Kidney capillary endothelial cell (primary cell): Measurements from ENCODE around the gene FOXO4.
A peak's percentile ranks its signal among the peaks of the same experiment; 100 is the strongest.

Experiments used
- DNase-seq: peaks from one replicate; pipeline ENCODE4 v3.0.0-alpha.2; 2018; ENCODE audit warnings: low spot score

FOXO4 gene

GRCh38 chrX:71100581-71101505 lies 5.2 kb downstream of the FOXO4 start:
- DNase-seq = no peak

GRCh38 chrX:71102292-71102691 lies 6.6 kb downstream of the FOXO4 start:
- DNase-seq = no peak

DNA sequence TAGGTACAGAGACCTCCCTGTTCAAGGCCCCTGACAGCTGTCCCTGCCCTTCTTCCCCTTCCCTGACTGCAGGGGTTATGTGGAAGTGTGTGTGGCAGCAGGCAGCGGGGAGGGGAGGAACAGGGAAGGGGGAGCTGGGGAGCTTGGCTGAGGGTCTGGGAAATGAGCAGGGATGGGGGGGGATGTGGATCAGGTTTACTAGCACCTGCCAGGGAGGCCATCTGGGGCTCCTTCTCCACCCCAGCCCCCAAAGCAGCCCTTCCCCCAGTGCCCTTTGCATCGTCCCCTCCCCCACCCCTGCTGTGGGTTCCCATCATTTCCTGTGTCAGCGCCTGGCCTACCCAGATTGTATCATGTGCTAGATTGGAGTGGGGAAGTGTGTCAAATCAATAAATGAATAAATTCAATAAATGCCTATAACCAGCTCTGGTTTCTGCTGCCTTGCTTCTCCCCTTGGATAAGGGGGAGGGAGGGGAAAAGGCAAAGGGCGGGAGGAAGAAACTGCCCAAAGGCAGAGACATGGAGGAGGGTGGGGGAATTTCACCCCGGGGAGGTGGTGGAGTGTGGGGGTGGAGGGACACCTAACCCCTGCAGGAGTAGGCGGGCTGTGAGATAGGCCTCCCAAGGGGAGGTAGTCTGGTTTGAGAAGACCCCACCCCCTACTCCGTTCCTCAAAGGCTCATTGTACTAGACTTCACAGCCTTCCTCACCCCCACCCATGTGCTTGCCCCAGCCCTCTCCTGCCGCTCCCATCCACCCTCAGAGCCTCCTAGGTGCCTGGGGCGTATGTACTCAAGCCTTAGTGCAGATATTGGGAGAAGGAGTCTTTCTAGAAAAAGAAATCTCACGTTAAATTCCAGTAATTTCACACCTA lies 7.7 kb downstream of the FOXO4 start:
- DNase-seq = no peak

DNA sequence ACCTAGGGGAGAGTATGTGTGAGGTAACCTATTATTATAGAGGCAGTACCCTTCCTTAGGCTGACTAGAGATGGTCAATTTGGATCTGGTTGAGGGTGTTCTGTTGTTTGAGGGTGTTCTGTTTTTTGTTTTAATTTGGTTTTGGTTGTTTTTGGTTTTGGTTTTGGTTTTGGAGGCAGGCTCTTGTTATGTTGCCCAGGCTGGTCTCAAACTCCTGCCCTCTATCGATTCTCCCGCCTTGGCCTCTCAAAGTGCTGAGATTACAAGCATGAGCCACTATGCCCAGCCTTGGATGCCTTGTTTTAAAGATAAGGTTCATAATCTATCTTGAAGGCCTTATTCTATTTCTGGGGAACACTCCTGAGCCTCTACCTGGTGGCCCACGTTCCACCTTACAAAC lies 10.0 kb downstream of the FOXO4 start:
- no peak for DNase-seq

- DNase-seq = no peak
Observed at GRCh38 chrX:71106427-71106826, 10.8 kb downstream of the FOXO4 start, which contains the start of gene CXorf65. Gene CXorf65 (minus strand): TSS chrX:71106740. CDS start chrX:71106556, 184 bp downstream.

DNA sequence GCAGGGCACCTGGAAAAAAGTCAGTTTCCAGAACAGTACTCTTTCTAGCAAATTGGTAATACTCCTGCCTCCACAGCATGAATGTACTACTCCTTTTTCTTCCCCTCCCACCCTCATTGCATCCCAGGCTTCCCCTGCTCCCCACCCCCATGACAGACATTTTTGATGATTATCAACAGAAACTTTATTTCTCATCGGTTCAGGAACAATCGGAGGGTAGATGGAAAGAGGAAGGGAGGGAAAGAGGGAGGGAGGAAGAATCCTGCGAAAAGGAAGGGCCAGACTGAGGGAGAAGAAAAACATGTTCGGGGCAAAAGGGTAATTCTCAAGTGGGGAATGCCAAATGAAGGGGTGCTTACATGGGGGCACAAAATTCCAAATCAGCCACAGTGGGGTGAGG lies 11.6 kb downstream of the FOXO4 start:
- no peak for DNase-seq

DNA sequence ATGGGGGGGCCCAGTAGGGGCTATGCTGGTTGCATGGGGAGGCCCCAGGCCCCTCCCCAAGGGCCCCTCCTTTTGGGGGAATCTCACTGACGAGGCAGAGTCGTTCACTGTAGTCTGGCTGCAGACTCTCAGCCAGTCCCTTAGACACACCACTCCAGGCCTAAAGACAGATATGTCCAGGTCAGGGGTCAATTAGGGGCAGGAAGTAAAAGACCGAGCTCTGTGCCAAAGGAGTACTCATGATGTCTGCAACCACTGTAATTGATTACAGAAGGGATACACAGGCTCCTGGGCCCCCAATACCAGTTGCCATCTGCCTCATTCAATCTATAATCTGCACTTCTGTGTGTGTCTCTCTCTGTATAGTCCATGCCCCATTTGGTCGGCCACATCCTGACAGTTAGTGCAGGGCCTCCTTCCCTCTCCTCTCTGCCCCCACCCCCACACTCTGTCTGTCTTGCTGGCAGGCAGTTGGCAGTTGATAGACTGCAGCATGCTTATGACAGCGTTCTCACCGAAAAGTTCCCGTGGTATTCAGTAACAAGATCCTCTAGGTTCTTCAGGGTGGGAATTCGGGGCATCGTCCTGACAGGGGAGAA lies 12.2 kb downstream of the FOXO4 start:
- no peak for DNase-seq

GRCh38 chrX:71109051-71109450 lies 13.4 kb downstream of the FOXO4 start:
- no peak for DNase-seq

GRCh38 chrX:71111141-71111843 lies 15.6 kb downstream of the FOXO4 start, which contains the start of gene IL2RG:
Gene IL2RG (minus strand): TSS chrX:71111577. CDS start chrX:71111539, 38 bp downstream.
- DNase-seq = no peak

DNA sequence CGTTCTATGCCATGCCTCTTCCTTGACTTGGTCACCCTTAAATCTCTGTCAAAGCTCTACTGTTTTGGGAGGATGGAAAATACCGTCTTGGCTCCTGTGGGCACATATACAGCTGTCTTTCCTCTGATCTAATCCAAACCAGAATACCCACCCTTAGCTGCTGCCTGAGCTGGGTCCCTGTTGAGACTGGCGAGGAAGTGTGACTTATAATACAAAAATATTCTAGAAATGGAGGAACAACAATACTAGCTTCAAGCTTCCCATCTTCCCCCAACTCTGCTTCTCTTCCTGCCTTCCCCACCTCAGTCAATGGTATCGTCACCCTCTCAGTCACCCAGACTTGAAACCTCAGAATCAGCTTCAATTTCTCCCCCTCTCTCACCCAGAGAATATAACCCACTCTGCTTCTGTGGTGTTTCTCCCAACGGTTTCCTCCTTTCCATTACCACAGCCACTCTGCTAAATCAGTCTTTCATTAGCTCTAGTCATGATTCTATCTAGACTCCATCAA lies 16.3 kb downstream of the FOXO4 start:
- no peak for DNase-seq

GRCh38 chrX:71117358-71117757 lies 21.7 kb downstream of the FOXO4 start:
- no peak for DNase-seq

- peak; percentile 51 for DNase-seq
Observed at GRCh38 chrX:71118032-71118984, 22.7 kb downstream of the FOXO4 start, which contains the start of gene MED12. Gene MED12 (plus strand): TSS chrX:71118596. CDS start chrX:71118755, 159 bp downstream.

DNA sequence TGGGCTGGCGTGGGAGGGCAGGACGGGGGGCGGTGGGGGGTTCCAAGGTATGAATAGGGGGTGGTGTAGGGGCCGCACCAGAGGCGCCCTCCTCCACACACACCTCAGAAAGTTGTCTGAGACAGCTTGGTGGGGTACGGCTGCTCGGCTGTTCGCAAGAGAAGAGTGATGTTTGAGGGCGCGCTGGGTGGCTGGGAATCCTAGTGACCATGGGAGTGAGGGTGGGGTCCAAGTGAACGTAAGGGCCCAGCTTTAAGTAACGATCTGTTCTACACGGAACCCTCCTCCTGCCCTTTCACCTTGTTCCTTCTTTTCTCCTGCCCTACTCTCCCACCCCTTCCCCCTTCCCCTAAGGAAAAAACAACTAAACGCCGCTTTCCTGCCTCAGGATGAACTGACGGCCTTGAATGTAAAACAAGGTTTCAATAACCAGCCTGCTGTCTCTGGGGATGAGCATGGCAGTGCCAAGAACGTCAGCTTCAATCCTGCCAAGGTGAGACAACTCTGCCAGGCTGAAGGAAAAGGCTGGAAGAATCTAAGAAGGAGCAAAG lies 23.4 kb downstream of the FOXO4 start:
- DNase-seq = no peak

DNA sequence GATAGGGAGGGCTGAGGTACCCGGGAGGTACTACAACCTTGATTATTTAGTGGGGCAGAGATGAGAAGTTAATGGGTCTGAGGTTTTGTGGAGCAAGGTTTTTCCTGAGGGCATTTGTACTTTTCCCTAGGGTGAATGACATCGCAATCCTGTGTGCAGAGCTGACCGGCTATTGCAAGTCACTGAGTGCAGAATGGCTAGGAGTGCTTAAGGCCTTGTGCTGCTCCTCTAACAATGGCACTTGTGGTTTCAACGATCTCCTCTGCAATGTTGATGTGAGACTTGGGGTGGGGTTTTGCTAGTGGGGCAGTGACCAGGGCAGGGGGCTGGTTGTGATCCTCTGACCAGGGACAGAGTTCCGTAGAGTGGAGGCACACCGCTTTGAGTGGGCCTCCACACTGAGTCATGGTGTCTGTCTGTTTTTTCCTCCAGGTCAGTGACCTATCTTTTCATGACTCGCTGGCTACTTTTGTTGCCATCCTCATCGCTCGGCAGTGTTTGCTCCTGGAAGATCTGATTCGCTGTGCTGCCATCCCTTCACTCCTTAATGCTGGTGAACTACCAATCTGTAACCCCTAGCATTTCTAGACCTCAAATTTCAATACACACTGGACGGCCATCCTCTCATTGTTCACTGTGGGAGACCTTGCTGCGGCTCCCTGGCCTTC lies 32.6 kb downstream of the FOXO4 start:
- no peak for DNase-seq

DNA sequence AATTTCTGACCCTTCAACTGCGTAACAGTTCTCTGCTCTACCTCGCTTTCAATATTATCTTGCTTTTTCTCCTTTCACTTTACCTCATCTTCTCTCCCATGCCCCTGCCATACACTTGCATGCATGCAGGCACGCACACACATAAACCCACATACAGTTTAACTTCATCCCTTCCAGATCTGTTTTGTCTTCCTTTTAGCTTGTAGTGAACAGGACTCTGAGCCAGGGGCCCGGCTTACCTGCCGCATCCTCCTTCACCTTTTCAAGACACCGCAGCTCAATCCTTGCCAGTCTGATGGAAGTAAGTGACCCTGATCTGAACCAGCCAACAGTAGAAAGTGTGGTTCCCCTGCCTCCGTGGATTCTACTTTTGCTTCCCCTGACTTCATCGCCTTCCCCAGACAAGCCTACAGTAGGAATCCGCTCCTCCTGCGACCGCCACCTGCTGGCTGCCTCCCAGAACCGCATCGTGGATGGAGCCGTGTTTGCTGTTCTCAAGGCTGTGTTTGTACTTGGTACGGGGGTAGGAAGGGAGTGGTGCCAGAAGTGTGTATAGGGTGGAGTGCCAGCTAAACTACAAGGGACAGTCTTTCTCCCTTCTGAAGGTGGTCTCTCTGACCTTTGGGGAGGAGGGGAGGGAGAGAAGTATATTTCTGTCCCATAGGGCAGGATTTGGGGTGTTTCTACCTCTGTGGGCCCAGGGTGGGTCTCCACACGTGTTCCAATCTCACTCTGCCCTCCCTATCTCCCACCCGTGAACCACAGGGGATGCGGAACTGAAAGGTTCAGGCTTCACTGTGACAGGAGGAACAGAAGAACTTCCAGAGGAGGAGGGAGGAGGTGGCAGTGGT lies 33.5 kb downstream of the FOXO4 start:
- DNase-seq = peak; percentile 21

DNA sequence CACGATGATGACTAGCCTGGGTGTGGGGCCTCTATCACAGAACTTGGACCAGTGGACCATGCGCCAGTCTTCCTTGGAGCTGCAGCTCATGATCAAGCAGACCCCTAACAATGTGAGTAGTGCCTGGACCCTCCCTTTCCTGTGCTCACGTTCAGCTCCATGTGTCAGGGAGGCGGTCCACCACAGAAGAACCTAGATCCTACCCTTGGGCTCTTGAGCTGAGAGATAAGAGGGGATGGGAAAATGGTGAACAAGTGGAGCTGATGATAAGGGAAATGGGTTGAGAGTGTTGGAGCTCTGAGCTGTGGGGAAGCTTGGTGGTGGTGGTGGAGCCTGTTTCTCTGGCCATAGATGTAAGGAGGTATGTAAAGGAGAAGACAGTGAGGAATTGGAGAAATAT lies 35.9 kb downstream of the FOXO4 start:
- no peak for DNase-seq

DNA sequence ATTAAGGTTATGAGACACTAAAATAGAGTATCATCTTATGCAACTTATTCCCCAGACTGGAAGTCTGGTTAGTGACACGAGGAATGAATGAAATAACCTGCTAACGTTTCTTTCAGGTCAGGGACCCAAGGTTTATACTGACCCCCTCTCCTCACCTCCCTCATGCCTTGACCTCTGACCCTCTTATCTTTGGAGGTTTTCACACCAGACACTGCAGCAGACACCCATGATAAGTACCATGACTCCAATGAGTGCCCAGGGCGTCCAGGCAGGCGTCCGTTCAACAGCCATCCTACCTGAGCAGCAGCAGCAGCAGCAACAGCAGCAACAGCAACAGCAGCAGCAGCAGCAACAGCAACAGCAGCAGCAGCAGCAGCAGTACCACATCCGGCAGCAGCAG lies 44.8 kb downstream of the FOXO4 start:
- no peak for DNase-seq

DNA sequence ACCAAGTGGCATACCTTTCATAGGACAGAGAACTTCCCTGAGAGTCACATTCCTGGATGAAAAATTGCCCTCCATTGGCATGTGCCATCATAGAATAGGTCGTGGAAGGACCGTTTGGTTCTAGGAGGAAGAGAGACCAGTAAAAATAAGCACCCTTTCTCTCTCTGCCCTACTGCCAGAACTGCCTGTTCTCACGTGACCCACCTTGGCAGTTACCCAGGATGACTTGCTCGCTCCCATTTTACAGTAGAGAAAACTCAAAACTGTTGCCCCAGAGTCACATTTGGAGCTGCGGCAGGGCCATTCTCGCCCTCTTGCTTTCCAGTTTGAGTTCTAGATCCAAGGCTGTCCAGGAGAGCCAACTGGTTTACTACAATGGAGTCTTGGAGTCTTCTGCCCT lies 47.9 kb downstream of the FOXO4 start:
- no peak for DNase-seq
